GM03348 (cell line): ENCODE measurements around the gene NPHP4.

ENCODE experiments used
- DNase-seq: peaks from one replicate; pipeline ENCODE4 v3.0.0; 2012; ENCODE audit warnings: low spot score

Gene NPHP4

GRCh38 chr1:5850503-5850902 lies 141.7 kb downstream of the NPHP4 start:
- no peak for DNase-seq

GRCh38 chr1:5849550-5849949 lies 142.7 kb downstream of the NPHP4 start:
- no peak for DNase-seq

- DNase-seq, result peak; percentile 71
Observed at GRCh38 chr1:5847013-5847659, 145.1 kb downstream of the NPHP4 start.

- no peak for DNase-seq
Observed at GRCh38 chr1:5845376-5845775, 146.8 kb downstream of the NPHP4 start.

GRCh38 chr1:5844442-5844841 lies 147.8 kb downstream of the NPHP4 start:
- DNase-seq, result no peak

GRCh38 chr1:5843521-5844096 lies 148.6 kb downstream of the NPHP4 start:
- DNase-seq, result no peak

GRCh38 chr1:5842679-5843078 lies 149.5 kb downstream of the NPHP4 start:
- DNase-seq, result no peak

GRCh38 chr1:5840551-5841001 lies 151.6 kb downstream of the NPHP4 start:
- no peak for DNase-seq

GRCh38 chr1:5839881-5840550 lies 152.2 kb downstream of the NPHP4 start:
- DNase-seq, result no peak

- no peak for DNase-seq
Observed at GRCh38 chr1:5839161-5839880, 152.9 kb downstream of the NPHP4 start.

- no peak for DNase-seq
Observed at GRCh38 chr1:5837976-5838653, 154.1 kb downstream of the NPHP4 start.

GRCh38 chr1:5836776-5837440 lies 155.3 kb downstream of the NPHP4 start:
- no peak for DNase-seq

GRCh38 chr1:5835179-5835562 lies 157.1 kb downstream of the NPHP4 start:
- DNase-seq, result no peak

GRCh38 chr1:5834477-5835178 lies 157.6 kb downstream of the NPHP4 start:
- no peak for DNase-seq

- no peak for DNase-seq
Observed at GRCh38 chr1:5833911-5834310, 158.3 kb downstream of the NPHP4 start.

- DNase-seq, result no peak
Observed at GRCh38 chr1:5832916-5833895, 159.0 kb downstream of the NPHP4 start.

GRCh38 chr1:5831600-5832335 lies 160.5 kb downstream of the NPHP4 start:
- DNase-seq, result no peak

- no peak for DNase-seq
Observed at GRCh38 chr1:5830771-5831599, 161.2 kb downstream of the NPHP4 start.
